Purkinje cell (primary cell): ENCODE measurements around the gene ADPRHL1. TPM values are rescaled to one million over a fixed set of nuclear protein-coding genes. Genes with fewer than 3 reads are reported as not detected.

ENCODE experiments used
- polyA plus RNA-seq: library from polyadenylated mRNA; unstranded; fragments of >200 nt; fragmentation: Nextera tagmentation; gene quantifications from 2 replicates; pipeline ENCODE4 v1.2.1, GENCODE V29; 2014

The ADPRHL1 gene
- polyA plus RNA-seq, result 6.3 and 9.8 TPM in 2 replicates

DNA sequence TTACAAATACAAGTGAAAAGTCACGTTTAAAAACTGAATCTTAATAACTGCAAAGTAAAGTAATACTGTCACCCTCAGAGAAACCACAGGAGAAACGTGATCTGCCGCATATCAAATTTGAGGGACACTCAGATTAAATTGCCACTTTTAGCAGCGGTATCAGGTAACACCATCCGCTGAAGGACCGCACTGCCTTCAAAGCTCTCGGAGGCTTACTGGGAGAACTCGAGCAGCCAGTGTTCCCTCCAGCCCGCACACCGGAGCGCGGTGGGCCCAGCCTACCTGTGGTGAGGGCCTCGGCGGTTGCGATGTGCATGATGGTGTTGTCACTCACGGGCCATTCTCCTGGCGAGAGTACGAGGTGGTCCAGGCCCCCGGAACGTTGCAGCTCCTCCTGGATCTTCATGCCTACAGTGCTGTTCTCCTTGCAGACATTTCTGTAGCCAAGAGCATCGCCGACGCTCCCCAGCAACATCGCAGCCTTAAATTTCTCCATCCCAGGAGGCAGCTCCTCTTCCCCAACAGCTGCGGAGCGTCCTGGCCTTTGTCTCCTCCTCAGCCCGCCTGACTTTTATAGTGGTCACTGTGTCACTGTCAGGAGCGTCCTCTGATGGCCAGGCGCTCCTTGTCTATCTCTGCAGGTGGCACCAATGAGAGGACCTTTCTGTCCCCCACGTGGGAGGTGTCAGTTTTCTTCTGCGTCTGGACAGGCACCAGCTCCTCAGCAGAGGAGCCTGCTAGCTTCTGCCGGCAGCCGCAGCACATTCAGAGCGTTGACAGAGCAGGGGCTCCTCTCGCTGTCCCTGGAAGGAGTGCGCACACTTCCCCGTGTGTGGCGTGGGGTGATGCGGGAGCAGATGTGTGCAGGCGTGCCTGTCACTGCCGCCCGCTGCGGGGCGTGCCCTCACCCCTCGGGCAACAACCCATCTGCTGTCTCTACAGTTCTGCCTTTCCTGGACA is at the start of gene ADPRHL1:
Gene ADPRHL1 (minus strand): TSS at position 547 of the 960 bp plus-strand sequence. CDS start 51 bp downstream, at position 496.

DNA sequence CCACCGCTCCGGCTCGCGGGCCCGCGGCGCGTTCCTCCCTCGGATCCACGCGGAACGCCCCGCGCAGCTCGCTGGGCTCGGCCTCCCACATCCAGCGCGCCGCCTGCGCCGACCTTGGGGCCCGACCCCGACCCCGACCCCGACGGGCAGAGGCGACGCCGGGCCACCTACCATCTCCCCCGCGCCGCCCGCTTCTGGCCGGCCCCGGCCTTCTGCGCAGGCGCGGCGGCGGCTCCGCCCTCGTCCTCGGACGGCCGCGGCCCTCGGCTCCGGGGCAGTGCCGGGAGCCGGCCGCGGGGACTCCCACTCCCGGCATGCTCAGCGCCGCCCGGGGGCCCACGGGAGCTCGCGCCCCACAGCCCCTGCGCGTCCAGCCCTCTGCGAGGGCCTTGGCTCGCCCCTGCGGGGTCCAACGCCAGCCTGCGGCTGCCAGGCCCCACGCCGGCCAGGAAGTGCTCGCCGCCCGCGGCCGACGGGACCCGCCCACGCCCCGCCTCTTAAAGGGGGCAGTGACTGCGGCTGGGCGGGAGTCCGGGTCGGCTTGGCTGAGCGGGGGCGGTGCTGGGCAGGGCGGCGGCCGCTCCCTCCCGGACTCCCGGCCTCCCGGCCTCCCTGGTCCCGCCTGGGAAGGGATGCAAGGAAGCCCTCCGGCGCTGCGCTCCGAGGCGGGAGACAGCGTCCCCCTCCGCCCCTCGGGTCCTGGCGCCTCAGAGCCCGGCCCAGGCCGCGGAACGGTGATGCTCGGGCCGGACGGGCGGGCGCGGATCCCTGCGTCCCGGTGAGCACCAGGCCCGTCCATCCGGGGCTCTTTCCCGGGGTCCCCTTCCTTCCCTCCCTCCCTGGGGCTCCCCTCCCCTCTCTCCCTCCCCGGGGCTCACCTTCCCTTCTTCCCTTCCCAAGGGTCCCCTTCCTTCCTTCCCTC is 37.5 kb upstream of the ADPRHL1 start, which contains the start of gene DCUN1D2:
Gene DCUN1D2 (minus strand): TSS at position 216 of the 922 bp plus-strand sequence. CDS start 42 bp downstream, at position 174.

Other genes with a start within 250 kb of the ADPRHL1 start
- gene PCID2, start 244.8 kb downstream of the ADPRHL1 start, polyA plus RNA-seq, result 41.0 and 49.2 TPM in 2 replicates
- 20.1 and 26.1 TPM in 2 replicates for gene CUL4A, start 243.9 kb downstream of the ADPRHL1 start, polyA plus RNA-seq
- gene LAMP1, start 156.2 kb downstream of the ADPRHL1 start, polyA plus RNA-seq, result 47.8 and 70.1 TPM in 2 replicates
- 7.5 and 9.7 TPM in 2 replicates for gene GRTP1, start 89.4 kb downstream of the ADPRHL1 start, polyA plus RNA-seq
- 7.9 and 9.9 TPM in 2 replicates for gene DCUN1D2, start 37.2 kb upstream of the ADPRHL1 start, polyA plus RNA-seq
- 10.3 and 11.4 TPM in 2 replicates for gene TFDP1, start 131.3 kb upstream of the ADPRHL1 start, polyA plus RNA-seq
- gene ATP4B, start 204.7 kb upstream of the ADPRHL1 start, polyA plus RNA-seq, result not detected in 2 replicates
- not detected in 2 replicates for gene GRK1, start 213.7 kb upstream of the ADPRHL1 start, polyA plus RNA-seq